ENCODE measurements around the gene RBM47.

GRCh38 chr4:40675166-40675565, 45.5 kb upstream of the RBM47 start:
- no peak for TF ChIP-seq POLR2A (IDR thresholded peaks at IDR 0.05)
- TF ChIP-seq, protein P1, sequence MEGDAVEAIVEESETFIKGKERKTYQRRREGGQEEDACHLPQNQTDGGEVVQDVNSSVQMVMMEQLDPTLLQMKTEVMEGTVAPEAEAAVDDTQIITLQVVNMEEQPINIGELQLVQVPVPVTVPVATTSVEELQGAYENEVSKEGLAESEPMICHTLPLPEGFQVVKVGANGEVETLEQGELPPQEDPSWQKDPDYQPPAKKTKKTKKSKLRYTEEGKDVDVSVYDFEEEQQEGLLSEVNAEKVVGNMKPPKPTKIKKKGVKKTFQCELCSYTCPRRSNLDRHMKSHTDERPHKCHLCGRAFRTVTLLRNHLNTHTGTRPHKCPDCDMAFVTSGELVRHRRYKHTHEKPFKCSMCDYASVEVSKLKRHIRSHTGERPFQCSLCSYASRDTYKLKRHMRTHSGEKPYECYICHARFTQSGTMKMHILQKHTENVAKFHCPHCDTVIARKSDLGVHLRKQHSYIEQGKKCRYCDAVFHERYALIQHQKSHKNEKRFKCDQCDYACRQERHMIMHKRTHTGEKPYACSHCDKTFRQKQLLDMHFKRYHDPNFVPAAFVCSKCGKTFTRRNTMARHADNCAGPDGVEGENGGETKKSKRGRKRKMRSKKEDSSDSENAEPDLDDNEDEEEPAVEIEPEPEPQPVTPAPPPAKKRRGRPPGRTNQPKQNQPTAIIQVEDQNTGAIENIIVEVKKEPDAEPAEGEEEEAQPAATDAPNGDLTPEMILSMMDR (IDR thresholded peaks at IDR 0.05) = no peak

Data from Peyer's patch (tissue), 4 donors.